DND-41 (cell line): ENCODE measurements around the gene HSPA8.

Experiments
- ATAC-seq: fragments of 200-7000 bp; cut with Tn5 transposase; 3 replicates; pipeline ENCODE4 v1.9.1; 2021; ENCODE audit warnings: low read depth; ENCODE audit not compliant: insufficient read depth
- DNase-seq: peaks from one replicate; pipeline ENCODE4 v3.0.0-alpha.2; 2020
- H2AFZ ChIP-seq: 2 replicates; pipeline ENCODE4 v1.6.0; 2012; ENCODE audit warnings: low read depth, low read length
- H3K27ac ChIP-seq: 2 replicates; pipeline ENCODE4 v1.5.1; 2012; ENCODE audit warnings: low read length, inconsistent platforms
- H3K27me3 ChIP-seq: fragments of 200-600 bp; sonication (generic); 2 replicates; pipeline ENCODE4 v1.6.0; 2012; ENCODE audit warnings: low read length, mild to moderate bottlenecking, inconsistent platforms; ENCODE audit not compliant: insufficient read depth, poor library complexity
- H3K36me3 ChIP-seq: 2 replicates; pipeline ENCODE4 v1.5.1; 2012; ENCODE audit warnings: low read length, inconsistent platforms; ENCODE audit not compliant: insufficient read depth
- H3K4me1 ChIP-seq: 2 replicates; pipeline ENCODE4 v1.5.1; 2012; ENCODE audit warnings: mild to moderate bottlenecking, low read length; ENCODE audit not compliant: insufficient read depth
- H3K4me2 ChIP-seq: 2 replicates; pipeline ENCODE4 v1.6.0; 2012; ENCODE audit warnings: mild to moderate bottlenecking, moderate library complexity, low read length, inconsistent platforms; ENCODE audit not compliant: insufficient read depth
- H3K4me3 ChIP-seq, 2 experiments: fragments of 200-600 bp in 1 of 2; shearing (Covaris generic) in 1 of 2; 2 replicates each; pipeline ENCODE4 v1.5.1; 2012 to 2016; ENCODE audit warnings: inconsistent platforms in 2 of 2, low read length in 2 of 2, mild to moderate bottlenecking in 2 of 2, low read depth in 1 of 2, moderate library complexity in 1 of 2
- H3K79me2 ChIP-seq: 2 replicates; pipeline ENCODE4 v1.6.0; 2012; ENCODE audit warnings: low read length, inconsistent platforms; ENCODE audit not compliant: insufficient read depth
- H3K9ac ChIP-seq: 2 replicates; pipeline ENCODE4 v1.6.0; 2012; ENCODE audit warnings: low read depth, mild to moderate bottlenecking, inconsistent platforms, low read length, moderate library complexity
- H3K9me3 ChIP-seq: 2 replicates; pipeline ENCODE4 v1.5.1; 2012; ENCODE audit warnings: low read length, moderate library complexity, mild to moderate bottlenecking, inconsistent platforms; ENCODE audit not compliant: insufficient read depth, severe bottlenecking
- H4K20me1 ChIP-seq: 2 replicates; pipeline ENCODE4 v1.6.0; 2012; ENCODE audit warnings: low read length; ENCODE audit not compliant: insufficient read depth
- CTCF ChIP-seq: IDR thresholded peaks from 2 replicates; pipeline ENCODE4 v1.5.1; 2012; ENCODE audit warnings: borderline replicate concordance, low read length, moderate library complexity, mild to moderate bottlenecking; ENCODE audit not compliant: poor library complexity, severe bottlenecking; ENCODE audit errors: extremely low read depth
- EZH2 ChIP-seq: IDR thresholded peaks from 3 replicates; pipeline ENCODE4 v1.6.1; 2012; ENCODE audit warnings: borderline replicate concordance, low read depth, mild to moderate bottlenecking, moderate library complexity, low read length, inconsistent platforms; ENCODE audit not compliant: severe bottlenecking

Gene HSPA8

DNA sequence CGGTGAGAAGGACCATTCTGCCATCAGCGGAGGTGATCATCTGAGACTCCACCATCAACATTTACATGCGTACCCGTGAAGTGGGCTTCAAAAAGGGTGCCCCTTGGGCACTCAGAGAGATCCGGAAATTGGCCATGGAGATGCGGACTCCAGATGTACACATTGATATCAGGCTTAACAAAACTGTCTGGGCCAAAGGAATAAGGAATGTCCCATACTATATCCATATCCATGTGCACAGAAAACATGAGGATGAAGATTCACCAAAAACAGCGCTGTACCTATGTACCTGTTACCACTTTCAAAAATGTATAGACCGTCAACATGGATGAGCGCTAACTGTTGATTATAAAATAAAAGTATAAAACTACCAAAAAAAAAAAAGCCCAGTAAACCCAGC, 10.8 kb downstream of the HSPA8 start:
- no peaks in the 10 kb centered on the region for H3K27me3 ChIP-seq

DNA sequence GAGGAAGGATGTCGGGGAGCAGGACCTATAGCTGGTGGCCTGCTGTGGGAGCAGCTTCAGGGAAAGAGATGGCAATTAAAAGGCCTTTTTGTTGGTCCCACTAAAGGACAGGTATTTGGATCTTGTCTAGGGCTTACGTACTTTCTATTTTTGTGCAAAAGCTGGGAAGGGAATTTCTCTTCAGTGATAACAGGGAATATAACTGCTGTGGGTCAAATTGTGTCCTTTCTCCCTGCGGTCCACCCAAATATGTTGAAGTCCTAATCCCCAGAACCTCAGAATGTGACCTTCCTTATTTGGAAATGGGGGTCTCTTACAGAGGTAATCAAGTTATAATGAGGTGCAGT, 14.0 kb downstream of the HSPA8 start:
- Histone ChIP-seq H3K4me3 (no peak overlapping the region), H3K36me3 (no peaks in the 10 kb centered on the region), H4K20me1 (no peaks in the 10 kb centered on the region), H3K9me3 (no peaks in the 10 kb centered on the region), H3K4me1 (no peaks in the 10 kb centered on the region), H3K79me2 (no peaks in the 10 kb centered on the region), H3K4me2 (no peak overlapping the region), H2AFZ (no peak overlapping the region), H3K27me3 (no peaks in the 10 kb centered on the region), H3K27ac (no peak overlapping the region), H3K9ac (no peak overlapping the region)
- no peak for TF ChIP-seq EZH2
- no peak for TF ChIP-seq CTCF
- DNase-seq, result no peak
- ATAC-seq, result no peak

More for the DNA sequence above, 10.8 kb downstream of the HSPA8 start:
- DNase-seq, result no peak
- H3K4me2 ChIP-seq, result no peak overlapping the region
- peaks cover 26% of the 10 kb centered on the region for H3K36me3 ChIP-seq
- no peaks in the 10 kb centered on the region for H3K4me1 ChIP-seq
- H3K4me3 ChIP-seq, result no peak overlapping the region
- TF ChIP-seq CTCF (no peak), EZH2 (no peak)
- H3K79me2 ChIP-seq, result peaks cover 2% of the 10 kb centered on the region
- no peak for ATAC-seq
- no peak overlapping the region for H3K9ac ChIP-seq
- H3K9me3 ChIP-seq, result no peaks in the 10 kb centered on the region
- no peak overlapping the region for H2AFZ ChIP-seq
- H4K20me1 ChIP-seq, result peaks cover 11% of the 10 kb centered on the region
- no peak overlapping the region for H3K27ac ChIP-seq

DNA sequence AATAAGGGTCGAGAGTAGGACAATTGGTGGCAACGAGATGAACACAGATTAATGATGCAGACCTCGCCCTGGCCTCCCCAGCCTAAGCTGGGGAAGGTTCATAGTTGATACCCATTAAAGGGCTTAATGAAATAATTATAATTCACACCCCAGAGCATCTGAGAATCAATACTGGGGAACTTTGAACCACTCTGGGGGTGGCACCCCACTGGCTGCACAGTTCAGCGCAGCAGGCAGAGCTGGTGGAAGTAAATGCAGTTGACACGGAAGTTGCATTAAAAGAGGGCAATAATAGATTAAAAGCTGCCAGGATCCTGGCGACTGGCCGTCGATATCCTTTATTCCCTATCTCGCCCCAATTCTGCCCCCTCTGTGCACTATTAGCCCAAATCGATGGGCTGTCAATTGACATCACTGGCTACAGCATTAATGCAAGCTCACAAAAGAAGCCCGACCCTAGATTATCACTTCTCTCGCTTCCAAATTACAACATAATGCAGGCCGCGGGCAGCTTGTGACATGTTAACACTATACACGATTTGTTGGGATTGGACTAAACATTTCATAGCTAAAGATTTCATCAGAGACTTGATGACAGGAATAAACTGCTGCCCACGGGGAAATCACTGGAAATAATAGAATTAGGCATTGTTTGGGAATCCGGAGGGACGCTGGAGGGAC, 14.5 kb downstream of the HSPA8 start:
- Histone ChIP-seq H4K20me1 (no peaks in the 10 kb centered on the region), H2AFZ (no peak overlapping the region), H3K27ac (no peak overlapping the region), H3K4me1 (no peaks in the 10 kb centered on the region), H3K4me3 (no peak overlapping the region), H3K9me3 (no peaks in the 10 kb centered on the region), H3K27me3 (no peaks in the 10 kb centered on the region), H3K79me2 (no peaks in the 10 kb centered on the region), H3K4me2 (no peak overlapping the region), H3K9ac (no peak overlapping the region), H3K36me3 (no peaks in the 10 kb centered on the region)
- DNase-seq, result no peak
- no peak for TF ChIP-seq CTCF
- TF ChIP-seq EZH2, result no peak
- no peak for ATAC-seq
